HG02943 (cell line): ENCODE measurements around the gene GMEB2.
"Not testable (repeated sequence)": the region's sequence is repeated elsewhere in the genome, so short reads cannot be mapped to it uniquely, and the experiment has no call there.

Source experiments
- ATAC-seq: cut with Tn5 transposase; IDR thresholded peaks from one replicate; pipeline ENCODE4 v1.9.1; 2021; ENCODE audit warnings: mild to moderate bottlenecking, low read depth, moderate library complexity; ENCODE audit not compliant: unreplicated experiment

The GMEB2 gene

DNA sequence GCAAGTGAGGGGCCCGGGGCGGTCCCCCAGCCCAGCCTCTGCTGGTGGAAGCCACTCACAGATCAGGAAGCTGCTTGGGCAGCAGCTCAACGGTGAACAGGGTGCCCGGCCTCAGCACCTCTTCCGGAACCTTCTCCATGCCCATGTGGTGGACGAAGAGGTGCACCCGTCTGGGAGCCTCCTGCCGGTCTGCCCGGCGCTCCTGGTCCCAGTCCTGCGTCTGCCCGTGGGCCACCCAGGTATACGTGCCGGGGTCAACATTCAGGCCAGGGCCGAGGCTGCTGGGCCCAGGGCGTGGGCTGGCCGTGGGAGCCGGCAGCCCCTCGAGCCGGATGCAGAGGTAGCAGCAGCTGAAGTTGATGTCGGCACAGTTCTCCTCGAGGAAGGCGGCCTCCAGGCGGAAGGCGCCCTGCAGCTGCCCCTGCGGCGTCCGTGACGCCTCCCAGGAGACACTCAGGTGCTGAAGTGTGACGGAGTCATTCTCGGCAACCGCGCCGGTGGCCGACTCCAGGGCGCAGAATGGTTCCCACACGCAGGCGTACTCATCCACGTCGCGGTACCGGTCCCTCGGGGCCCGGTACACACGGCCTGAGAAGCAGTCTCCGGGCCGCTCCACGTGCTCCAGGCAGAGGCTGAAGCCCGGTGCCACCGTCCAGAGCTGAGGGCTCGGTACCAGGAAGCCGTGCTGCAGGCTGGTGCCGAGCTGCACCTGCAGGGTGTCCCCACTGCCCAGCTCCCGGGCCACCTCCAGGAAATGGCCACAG, 64.3 kb downstream of the GMEB2 start:
- no peak for ATAC-seq

DNA sequence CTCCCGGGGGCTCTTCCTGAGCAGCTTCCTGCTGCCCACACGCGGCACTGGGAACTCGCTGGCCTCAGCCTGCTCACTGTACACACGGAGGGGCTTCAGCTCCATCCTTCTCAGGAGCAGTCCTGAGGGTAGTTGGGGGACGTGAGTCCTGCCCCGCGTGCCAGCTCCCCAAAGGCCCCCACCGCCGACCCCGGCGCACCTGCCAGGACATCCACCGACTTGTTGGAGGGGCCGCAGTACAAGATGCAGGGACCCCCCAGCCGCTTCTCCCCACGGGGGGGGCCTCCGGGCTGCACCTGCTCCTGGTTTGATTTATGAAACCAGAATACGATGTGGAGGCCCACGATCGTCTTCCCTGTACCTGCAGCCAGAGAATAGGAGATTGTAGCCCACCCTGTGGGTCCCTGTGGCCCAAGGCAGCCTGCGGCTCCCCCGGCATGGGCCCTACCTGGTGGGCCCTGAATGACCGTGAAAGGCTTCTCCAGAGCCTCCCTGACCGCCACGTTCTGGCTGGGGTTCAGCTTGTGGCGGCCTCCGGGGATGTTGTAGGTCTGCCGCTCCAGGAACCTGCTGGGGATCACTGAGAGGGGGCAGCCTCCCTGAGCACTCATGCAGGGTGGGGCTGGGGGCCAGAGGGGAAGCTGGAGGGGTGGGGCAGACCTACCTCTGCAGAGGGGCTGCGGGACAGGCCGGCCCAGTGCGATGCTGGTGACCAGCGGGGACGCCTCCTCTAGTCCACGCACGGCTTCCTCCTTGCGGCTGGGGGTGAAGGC, 65.1 kb downstream of the GMEB2 start:
- ATAC-seq, result no peak

- no peak for ATAC-seq
These were observed 65.9 kb downstream of the GMEB2 start for GRCh38 chr20:63560856-63561609.

DNA sequence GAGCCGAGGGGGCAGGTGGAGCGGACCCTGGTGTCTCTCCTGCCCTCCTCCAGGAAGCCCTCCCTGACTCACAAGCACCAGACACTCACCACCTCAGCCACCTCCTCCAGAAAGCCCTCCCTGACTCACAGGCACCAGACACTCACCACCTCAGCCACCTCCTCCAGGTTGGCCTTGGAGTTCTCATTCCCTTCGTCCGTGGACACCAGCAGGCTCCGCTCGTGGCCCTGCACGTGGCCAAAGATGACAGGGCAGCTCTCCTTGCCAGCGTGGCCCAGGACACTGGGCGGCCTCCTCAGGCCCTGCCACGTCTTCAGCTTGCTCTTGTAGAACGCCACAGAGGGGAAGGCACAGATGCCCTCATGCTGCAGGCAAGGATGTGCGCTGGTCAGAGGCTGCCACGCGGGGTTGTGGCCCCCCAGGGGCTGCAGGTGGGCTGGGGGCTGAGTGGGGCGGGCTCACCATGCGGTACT, 66.5 kb downstream of the GMEB2 start:
- no peak for ATAC-seq

- ATAC-seq, result not testable (repeated sequence)
These were observed 67.2 kb downstream of the GMEB2 start for GRCh38 chr20:63559485-63560332.

DNA sequence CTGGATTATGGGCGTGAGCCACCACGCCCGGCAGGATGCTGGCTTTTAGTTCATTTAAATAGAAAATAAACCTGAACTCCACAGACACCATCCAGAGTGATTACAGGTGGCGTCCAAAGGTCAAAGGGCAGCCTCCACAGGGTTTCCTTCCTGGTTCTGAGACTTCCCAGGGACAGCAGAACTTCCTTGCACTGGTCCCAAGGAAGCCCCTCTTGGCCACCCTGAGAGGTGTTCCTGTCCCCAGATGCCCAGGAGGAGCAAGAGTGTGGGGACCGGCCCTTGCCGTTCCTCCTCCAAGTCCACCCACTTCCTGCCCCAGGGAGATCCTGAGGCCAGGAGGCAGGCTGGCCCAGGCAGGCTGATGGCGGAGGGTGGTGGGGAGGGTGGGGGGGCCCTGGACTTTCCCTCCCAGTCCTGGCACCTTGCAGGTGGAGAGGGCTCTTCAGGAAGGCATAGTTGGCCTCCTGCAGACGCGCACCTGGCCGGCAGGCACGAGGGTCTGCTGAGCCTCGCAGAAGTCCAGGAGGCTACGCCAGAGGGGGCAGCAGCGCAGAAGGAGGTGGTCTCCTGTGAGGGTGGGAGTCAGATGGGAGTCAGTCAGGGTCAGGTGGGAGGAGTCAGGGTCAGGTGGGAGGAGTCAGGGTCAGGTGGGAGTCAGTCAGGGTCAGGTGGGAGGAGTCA, 68.0 kb downstream of the GMEB2 start:
- no peak for ATAC-seq

DNA sequence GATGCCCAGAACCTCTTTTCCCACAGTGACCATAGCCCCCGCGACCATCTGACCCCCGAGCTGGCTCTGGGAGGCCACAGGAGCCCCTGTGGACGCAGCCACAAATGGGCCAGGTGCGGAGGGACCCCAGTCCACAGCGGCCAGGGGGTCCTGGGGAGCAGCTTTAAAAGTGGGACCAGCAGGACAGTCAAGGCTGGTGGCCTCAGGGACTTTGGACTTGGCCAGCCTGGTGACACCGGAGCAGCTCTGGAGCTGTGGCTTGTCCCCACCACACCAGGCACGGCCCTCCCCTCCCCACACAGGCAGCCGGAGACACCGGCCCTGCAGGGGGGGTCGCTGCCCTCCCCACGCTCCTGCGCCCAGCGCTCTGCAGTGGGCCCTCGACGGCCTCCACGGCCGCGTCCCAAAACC, 69.4 kb downstream of the GMEB2 start:
- no peak for ATAC-seq

DNA sequence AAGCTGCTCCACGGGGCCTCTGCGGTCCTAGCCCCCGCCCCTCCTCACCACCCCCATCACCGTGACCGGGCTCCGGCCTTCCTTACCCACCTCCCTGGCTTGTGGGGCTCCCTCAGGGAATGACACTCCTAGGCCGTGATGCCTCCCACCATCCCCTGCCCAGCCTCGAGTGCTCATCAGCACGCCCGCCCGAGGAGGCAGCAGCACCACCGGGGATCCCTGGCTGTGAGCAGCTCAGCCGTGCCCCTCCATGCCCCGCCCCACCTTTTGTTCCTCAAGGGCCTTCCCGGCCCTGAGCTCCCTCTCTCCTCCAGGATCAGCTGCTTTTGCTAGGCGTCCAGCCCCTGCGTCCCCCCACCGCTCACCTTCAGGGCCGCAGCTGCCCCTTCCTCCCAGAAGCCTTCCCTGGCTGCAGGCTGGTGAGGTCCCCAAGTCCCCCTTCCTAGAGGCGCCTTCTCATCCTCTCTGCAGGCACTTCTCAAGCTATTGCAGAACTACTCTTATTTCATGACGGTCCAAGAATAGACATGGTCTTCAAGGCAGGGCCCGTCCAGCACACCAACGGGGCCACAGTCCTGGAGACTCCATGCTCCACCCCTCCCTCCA, 69.9 kb downstream of the GMEB2 start:
- no peak for ATAC-seq

- no peak for ATAC-seq
These were observed 71.1 kb downstream of the GMEB2 start for GRCh38 chr20:63555661-63556381.

- no peak for ATAC-seq
These were observed 72.3 kb downstream of the GMEB2 start for GRCh38 chr20:63554361-63555278.

GRCh38 chr20:63553933-63554290, 73.0 kb downstream of the GMEB2 start, which contains the start of gene FNDC11:
TSS of gene FNDC11 (plus strand) at chr20:63554159. CDS start at chr20:63555664, 1,505 bp downstream.
- ATAC-seq, result no peak

- ATAC-seq, result no peak
These were observed 73.5 kb downstream of the GMEB2 start for GRCh38 chr20:63553251-63553932.

DNA sequence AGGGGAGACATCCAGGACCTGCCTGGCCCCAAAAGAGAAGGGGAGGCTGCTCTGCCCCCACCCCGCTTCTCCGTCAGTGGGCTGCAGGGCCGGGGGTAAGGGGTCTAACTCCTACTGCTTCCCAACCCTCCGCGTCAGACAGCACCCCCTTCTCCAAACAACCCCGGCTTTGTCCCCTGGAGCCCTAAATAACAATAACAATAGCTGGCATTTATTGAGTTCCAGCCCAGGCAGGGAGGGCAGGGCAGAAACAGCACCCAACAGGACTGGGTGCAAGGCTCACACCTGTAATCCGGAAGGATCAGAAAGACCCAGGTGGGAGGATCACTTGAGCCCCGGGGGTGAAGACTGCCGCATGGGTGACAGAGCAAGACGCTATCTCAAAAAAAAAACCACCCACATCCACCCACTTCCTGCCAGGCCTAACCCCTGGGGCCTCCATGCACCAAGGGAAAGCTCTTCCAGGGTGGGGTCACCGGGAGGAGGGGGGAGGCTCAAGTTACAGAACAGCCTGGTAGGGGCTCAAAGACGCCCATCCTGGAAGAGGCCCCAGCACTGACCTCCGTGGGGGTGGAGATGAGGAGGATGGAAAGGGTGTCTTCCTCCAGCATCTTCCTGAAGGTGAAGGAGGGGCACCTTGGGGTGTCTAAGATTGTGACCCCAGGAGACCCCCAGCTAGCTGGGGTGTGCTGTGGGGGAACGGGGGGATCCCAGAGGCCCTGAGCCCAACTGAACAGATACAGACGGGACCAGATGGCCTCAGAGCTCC, 74.2 kb downstream of the GMEB2 start:
- no peak for ATAC-seq

- no peak for ATAC-seq
These were observed 75.8 kb downstream of the GMEB2 start for GRCh38 chr20:63551068-63551467.

- ATAC-seq, result no peak
These were observed 77.1 kb downstream of the GMEB2 start for GRCh38 chr20:63549679-63550282.

GRCh38 chr20:63549019-63549418, 77.9 kb downstream of the GMEB2 start:
- ATAC-seq, result no peak
